ENCODE data around the gene GRAMD2A.

DNA sequence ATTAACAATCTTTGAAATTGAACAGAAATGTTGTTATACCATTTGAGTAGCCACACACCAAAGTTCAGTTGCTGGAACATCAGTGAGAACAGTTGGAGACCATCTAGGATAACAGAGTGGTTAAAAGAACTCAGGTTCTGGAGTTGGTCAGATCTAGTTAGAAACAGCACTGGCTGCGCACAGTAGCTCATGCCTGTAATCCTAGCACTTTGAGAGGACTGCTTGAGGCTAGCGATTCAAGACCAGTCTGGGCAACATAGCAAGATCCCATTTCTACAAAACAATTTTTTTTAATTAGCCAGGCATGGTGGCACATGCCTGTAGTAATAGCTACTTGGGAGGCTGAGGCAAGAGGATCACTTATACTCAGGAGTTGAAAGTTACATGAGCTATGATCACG, 41.0 kb upstream of the GRAMD2A start:
- TF ChIP-seq, protein P1, sequence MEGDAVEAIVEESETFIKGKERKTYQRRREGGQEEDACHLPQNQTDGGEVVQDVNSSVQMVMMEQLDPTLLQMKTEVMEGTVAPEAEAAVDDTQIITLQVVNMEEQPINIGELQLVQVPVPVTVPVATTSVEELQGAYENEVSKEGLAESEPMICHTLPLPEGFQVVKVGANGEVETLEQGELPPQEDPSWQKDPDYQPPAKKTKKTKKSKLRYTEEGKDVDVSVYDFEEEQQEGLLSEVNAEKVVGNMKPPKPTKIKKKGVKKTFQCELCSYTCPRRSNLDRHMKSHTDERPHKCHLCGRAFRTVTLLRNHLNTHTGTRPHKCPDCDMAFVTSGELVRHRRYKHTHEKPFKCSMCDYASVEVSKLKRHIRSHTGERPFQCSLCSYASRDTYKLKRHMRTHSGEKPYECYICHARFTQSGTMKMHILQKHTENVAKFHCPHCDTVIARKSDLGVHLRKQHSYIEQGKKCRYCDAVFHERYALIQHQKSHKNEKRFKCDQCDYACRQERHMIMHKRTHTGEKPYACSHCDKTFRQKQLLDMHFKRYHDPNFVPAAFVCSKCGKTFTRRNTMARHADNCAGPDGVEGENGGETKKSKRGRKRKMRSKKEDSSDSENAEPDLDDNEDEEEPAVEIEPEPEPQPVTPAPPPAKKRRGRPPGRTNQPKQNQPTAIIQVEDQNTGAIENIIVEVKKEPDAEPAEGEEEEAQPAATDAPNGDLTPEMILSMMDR (IDR thresholded peaks at IDR 0.05), result no peak
- TF ChIP-seq POLR2A (IDR thresholded peaks at IDR 0.05), result no peak
- no peak for TF ChIP-seq EP300 (IDR thresholded peaks at IDR 0.05)

Measured in tibial nerve (tissue), 4 donors.